ENCODE results near the gene ATP8B4. TPM values are rescaled to one million over a fixed set of nuclear protein-coding genes. Genes with fewer than 3 reads are reported as not detected.

ATP8B4 gene
- total RNA-seq, 6 donors from 2014 or later = 2.2 to 9.4 (median 5.4) TPM

DNA sequence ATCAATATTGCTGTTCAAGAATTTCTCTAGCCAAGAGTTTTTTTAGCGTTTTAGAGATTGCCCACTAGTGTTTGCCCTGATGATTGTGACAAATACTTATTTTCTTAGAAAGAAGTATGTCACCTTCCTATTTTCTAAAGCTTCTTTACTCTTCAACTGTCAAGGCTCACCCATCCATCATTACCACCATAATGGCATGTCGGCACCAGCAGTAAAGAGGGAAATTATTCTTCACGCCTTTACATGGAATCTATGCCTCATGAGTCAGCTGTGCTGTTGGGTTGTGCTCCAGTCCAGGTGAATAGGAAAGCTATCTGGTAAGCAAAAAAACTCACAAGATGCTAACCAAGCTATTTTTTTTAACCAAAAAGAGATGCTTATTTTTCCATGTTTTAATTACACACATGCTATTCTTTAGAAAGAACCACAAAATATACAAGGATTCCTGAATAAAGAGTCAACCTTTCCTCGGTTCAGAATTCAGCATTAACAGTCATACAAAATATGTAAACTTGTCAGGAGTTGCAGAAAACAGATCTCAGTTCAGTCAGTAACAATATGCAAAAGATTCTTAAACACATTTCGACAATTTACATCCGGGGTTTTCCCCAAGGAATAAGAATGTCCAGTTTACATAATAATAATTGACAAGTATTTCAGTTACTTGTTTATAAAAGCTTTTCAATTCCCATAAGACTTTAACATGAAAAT is 128.0 kb downstream of the ATP8B4 start:
- Histone ChIP-seq H3K27ac (no peak overlapping the region), H3K9me3 (no peaks in the 10 kb centered on the region), H3K4me3 (no peak overlapping the region), H3K4me1 (no peaks in the 10 kb centered on the region), H3K36me3 (no peaks in the 10 kb centered on the region), H3K27me3 (no peaks in the 10 kb centered on the region)
- no peak for DNase-seq
- TF ChIP-seq, protein P1, sequence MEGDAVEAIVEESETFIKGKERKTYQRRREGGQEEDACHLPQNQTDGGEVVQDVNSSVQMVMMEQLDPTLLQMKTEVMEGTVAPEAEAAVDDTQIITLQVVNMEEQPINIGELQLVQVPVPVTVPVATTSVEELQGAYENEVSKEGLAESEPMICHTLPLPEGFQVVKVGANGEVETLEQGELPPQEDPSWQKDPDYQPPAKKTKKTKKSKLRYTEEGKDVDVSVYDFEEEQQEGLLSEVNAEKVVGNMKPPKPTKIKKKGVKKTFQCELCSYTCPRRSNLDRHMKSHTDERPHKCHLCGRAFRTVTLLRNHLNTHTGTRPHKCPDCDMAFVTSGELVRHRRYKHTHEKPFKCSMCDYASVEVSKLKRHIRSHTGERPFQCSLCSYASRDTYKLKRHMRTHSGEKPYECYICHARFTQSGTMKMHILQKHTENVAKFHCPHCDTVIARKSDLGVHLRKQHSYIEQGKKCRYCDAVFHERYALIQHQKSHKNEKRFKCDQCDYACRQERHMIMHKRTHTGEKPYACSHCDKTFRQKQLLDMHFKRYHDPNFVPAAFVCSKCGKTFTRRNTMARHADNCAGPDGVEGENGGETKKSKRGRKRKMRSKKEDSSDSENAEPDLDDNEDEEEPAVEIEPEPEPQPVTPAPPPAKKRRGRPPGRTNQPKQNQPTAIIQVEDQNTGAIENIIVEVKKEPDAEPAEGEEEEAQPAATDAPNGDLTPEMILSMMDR (IDR thresholded peaks at IDR 0.05) = no peak
- no peak for ATAC-seq (ENCODE audit: low FRiP score in 2 of 2)
- WGBS, 2 donors = 77 to 85% methylated on average over 6 of the region's 6 CpGs

DNA sequence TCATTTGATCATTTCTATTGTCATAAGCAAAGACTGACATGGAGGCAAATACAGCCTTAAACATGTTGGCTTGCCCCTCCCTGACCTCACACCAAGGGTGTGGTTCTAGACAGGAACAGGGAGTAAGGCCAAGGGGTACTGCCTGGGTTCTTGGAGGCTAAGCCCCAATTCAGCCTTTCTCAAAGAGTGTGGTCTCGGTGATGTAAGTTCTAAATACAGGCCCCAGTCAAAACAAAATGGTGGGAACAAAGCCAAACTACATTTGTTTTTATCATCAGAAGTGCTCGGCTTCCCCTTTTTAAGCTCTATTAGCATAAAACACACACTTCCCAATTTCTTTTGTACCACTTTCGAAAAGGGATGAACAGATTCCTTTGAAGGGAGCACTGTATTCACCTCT is 129.5 kb downstream of the ATP8B4 start:
- Histone ChIP-seq H3K4me3 (no peak overlapping the region), H3K27me3 (no peaks in the 10 kb centered on the region), H3K36me3 (no peaks in the 10 kb centered on the region), H3K27ac (peak overlapping the region in 1 of 4 donors; percentile 7), H3K9me3 (no peaks in the 10 kb centered on the region), H3K4me1 (no peaks in the 10 kb centered on the region)
- ATAC-seq (ENCODE audit: low FRiP score in 2 of 2) (peak in 1 of 2 donors; percentile 88), DNase-seq (no peak)
- 39 to 63% methylated on average over 3 of the region's 3 CpGs for WGBS, 2 donors
- TF ChIP-seq EP300 (IDR thresholded peaks at IDR 0.05) (no peak), POLR2A (IDR thresholded peaks at IDR 0.05) (no peak), POLR2AphosphoS5 (IDR thresholded peaks at IDR 0.05) (no peak)
- TF ChIP-seq, protein P1 (IDR thresholded peaks at IDR 0.05) = no peak

GRCh38 chr15:49988766-49989165 is 130.3 kb downstream of the ATP8B4 start:
- no peaks in the 10 kb centered on the region for H3K4me1 ChIP-seq
- H3K9me3 ChIP-seq = no peaks in the 10 kb centered on the region
- DNase-seq (no peak), ATAC-seq (ENCODE audit: low FRiP score in 2 of 2) (no peak)
- no peak for TF ChIP-seq POLR2AphosphoS5 (IDR thresholded peaks at IDR 0.05)
- TF ChIP-seq, protein P1 (IDR thresholded peaks at IDR 0.05) = no peak
- no peak for TF ChIP-seq POLR2A (IDR thresholded peaks at IDR 0.05)
- TF ChIP-seq EP300 (IDR thresholded peaks at IDR 0.05) = no peak
- 80 to 83% methylated on average over 2 of the region's 2 CpGs for WGBS, 2 donors
- H3K27me3 ChIP-seq = no peaks in the 10 kb centered on the region
- H3K4me3 ChIP-seq = no peak overlapping the region
- no peak overlapping the region for H3K27ac ChIP-seq
- no peaks in the 10 kb centered on the region for H3K36me3 ChIP-seq

GRCh38 chr15:49987896-49988295 is 131.1 kb downstream of the ATP8B4 start:
- no peaks in the 10 kb centered on the region for H3K4me1 ChIP-seq
- H3K4me3 ChIP-seq = no peak overlapping the region
- TF ChIP-seq POLR2AphosphoS5 (IDR thresholded peaks at IDR 0.05) = no peak
- TF ChIP-seq EP300 (IDR thresholded peaks at IDR 0.05) = no peak
- no peak for TF ChIP-seq POLR2A (IDR thresholded peaks at IDR 0.05)
- TF ChIP-seq, protein P1 (IDR thresholded peaks at IDR 0.05) = no peak
- ATAC-seq (ENCODE audit: low FRiP score in 2 of 2) = no peak
- no peak for DNase-seq
- no peaks in the 10 kb centered on the region for H3K36me3 ChIP-seq
- 75 to 88% methylated on average over 3 of the region's 3 CpGs for WGBS, 2 donors
- no peaks in the 10 kb centered on the region for H3K27me3 ChIP-seq
- no peaks in the 10 kb centered on the region for H3K9me3 ChIP-seq
- no peak overlapping the region for H3K27ac ChIP-seq

DNA sequence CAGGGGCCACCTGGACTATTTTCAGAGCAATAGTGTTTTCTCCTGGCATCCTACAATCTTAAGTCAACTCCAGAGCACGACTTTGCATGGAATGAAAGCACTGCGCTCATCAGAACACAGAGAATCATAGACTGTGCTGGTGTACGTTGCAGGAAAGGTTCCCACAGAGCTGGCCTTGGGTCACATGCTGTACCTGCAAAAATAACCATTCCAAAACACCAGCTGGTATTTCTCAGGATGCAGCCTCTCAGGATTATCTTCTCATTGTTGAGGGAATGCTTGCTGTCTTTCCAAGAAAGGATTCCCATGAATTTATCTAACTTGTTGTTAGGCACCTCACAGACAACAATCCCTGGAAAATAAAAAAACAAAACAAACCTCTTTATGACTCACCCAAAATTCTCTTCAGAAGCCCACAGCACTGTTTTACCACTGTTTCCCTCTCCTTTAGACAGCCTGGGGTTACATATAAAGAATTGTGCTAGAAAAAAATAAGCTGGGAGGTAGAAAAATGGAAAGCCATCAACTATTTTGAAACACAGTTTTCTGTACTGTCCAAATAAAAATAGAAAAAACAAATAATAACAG is 131.7 kb downstream of the ATP8B4 start:
- WGBS, 2 donors = 81 to 94% methylated on average over 3 of the region's 3 CpGs
- Histone ChIP-seq H3K27ac (no peak overlapping the region), H3K9me3 (no peaks in the 10 kb centered on the region)

More for the DNA sequence above, 131.7 kb downstream of the ATP8B4 start:
- Histone ChIP-seq H3K36me3 (no peaks in the 10 kb centered on the region), H3K27me3 (no peaks in the 10 kb centered on the region), H3K4me1 (no peaks in the 10 kb centered on the region), H3K4me3 (no peak overlapping the region)
- TF ChIP-seq POLR2A (IDR thresholded peaks at IDR 0.05) = no peak
- TF ChIP-seq, protein P1 (IDR thresholded peaks at IDR 0.05) = no peak
- TF ChIP-seq EP300 (IDR thresholded peaks at IDR 0.05) = no peak
- no peak for TF ChIP-seq POLR2AphosphoS5 (IDR thresholded peaks at IDR 0.05)
- DNase-seq (no peak), ATAC-seq (ENCODE audit: low FRiP score in 2 of 2) (no peak)

Measured in upper lobe of left lung (tissue), 6 donors.